ENCODE results near the gene ITPR2.

ITPR2 gene

DNA sequence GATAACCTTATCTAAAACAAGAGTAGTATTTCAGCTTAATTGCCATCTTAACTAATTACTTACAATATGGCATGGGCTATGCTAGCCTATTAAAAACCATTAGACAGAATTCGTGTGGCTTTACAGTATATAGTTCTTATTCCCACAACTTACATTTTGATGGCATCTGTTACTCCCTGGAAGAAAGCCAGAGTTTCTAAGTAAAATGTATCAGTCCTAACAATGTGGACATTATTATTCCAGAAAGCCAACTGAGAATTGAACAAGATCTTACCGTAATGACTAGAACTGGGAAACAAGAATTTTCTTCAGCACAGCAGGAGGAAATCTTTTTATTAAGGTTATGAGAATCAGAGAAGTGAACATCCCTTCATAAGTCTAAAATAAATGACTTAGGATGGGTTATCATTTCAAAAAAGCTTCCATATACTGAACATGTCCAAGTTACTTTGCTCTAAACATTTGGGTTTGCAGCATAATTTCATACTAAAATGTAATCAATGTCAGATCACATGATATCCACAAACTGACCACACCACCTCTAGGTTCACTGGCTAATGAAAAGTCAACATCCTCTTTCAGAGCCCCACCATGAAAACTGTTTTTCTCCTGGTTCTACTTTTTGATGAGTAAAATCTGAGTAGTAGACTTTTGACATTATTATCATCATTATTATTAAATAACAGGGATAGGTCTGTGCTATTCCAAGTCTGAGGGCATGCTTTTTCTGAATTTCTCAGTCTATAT, 457.9 kb downstream of the ITPR2 start:
- DNase-seq, result no peak

DNA sequence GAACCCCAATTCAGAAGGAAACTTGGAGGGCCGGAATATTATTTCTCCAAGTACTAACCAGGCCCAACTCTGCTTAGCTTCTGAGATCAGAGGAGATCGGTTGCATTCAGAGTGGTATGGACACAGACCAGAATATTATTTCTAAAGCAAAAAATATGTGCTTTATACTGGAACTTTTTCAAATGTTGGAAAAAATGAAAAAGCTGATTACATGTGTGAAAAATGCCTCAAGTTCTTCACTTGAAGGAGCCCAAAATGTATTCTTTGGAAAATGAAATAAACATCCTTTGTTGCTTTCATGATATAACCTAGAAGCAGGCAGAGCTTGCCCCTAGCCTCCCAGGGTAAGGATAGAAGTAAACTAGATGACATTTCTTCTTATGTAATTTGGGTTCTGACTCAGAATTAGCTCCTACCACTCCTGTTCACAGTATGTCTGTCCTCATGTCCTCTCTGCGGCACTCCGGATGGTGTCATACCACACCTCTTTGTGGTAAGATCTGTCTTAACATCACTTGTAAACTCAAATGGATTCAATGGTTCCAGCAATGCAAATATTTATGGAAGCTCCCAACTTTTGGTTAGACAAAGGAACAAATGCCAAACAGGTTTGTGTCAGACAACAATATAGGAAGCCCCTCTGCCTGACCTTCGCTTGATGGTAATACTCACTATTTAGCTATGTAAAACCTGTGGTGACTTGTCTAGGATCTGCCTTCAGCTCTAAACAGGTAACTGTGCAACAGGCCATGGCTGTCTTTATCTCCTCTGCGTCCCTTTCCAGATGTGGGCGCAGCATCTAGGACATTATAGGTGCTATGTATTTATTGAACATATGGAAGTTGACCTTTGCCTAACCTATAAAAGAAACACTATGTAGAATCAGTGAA, 459.1 kb downstream of the ITPR2 start:
- no peak for DNase-seq

DNA sequence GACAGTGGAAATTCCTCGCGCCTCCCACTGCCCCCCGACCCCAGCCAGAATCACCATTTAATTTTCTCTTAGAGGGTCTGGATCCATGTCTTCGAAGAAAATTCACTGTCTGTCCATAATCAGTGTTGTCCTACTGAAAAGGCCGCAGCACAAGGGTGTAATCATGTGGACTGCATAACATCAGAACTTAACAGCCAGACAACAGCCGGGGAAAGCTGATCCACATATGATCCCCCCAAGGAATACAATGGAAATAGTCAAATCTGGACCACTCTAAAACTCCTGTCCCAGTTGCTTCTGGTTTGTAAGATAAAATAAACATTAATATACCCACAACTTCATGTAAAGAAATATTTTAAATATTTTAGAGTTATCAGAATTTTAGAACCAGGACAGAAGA, 460.1 kb downstream of the ITPR2 start:
- DNase-seq, result no peak

DNA sequence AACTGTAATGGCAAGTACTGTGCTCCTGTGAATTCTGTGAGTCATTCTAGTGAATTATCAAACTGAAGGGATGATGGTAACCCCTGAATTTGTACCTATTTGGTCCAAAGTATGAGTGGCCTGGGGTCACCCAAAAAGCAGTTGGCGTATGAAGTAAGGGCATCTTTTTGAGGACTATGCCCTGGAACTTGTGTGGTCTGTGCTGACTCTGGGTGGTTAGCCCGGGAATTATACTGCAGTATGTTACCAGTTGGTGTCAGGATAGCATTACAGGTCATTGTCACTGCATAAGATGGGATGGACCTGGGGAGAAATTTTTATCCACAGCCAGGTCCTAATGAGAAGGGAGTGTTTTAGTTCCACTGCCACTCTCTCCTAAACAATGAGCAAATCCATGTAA, 462.9 kb downstream of the ITPR2 start:
- DNase-seq, result no peak

DNA sequence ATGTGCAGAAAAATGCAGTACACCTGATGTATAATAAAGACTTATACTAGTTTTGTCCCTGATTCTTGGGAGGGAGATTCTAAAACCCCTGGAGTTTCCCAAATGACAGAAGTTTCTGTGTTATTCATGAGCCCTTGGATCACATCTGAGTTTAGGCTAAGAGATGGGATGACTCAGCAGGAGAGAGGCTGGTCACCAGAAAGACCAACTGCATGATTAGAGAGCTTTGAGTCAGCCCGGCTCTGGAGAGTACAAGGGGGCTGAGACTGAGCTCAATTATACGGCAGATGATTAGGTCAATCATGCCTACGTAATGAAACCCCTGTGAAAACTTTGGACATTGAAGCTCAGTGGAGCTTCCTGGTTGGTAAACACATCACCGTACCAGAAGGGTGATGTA, 463.4 kb downstream of the ITPR2 start:
- peak; percentile 19 for DNase-seq

DNA sequence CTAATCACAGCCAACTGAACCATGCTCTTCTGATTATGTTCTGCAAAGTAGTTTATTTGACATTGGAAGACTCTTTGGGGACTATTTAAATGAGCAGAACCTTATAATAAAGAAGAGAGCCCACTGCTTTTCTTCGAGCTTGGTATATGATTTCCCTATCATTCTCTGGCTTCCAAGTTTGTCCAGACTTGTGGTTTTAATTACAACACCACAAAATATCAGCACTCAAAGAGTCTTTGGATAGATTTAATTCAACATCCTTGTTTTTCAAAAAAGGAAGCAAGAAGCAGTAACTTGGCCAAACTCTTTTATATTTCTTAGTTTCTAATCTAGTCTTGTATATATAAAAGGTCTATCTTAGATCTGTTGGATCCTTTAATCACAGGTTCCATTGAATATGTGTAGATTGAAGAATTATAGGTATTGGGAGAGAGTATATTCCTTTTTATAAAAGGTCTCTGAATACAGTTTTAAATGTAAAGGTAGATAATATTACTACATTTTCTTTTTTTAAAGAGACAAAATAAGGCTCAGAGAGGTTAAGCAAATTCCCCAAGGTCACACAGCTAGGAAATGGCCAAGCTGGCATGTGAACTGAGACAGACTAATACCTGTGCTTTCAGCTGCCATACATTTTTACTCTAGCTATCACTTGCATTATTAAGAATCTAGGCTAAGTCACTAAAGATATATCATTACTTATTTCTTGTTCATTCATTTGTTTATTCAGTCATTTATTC, 464.8 kb downstream of the ITPR2 start:
- no peak for DNase-seq

DNA sequence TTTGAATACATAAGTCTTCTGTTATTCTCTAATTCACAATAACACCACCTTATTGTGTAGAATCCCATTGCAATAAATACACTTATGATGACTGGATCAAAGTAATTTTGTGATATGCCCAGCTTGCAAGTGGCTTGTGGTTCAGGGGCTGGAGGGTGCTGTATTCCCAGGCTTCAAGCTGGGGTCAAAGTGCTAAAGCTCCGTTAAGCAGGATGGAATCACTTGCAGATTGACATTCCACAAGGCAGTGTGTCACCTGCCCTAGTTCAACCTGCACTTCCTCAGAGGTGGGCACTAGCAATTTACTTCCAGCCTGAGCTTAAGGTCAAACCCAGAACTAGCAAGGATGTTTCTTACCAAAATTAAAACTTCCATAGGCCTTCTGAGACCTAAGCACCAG, 471.0 kb downstream of the ITPR2 start:
- no peak for DNase-seq

DNA sequence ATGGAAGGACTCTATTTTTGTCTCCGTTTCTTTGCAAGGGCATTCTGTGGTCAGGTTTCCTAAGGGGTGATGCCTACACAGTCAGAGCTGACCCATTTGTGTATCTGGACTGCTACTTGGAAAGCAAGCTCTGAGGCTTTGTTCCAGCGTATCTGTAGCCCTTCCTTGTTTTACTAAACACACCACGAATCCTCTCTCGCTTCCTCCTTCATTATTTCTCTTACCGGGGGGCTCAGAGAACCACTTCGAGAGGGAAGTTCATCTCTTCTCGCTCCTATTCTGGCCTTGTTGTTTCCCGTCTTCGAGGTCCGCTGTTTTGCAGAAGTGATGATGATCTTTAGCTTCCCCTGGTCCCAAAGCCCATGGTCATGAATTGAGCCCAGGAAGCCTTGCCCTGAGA, 472.9 kb downstream of the ITPR2 start:
- no peak for DNase-seq

DNA sequence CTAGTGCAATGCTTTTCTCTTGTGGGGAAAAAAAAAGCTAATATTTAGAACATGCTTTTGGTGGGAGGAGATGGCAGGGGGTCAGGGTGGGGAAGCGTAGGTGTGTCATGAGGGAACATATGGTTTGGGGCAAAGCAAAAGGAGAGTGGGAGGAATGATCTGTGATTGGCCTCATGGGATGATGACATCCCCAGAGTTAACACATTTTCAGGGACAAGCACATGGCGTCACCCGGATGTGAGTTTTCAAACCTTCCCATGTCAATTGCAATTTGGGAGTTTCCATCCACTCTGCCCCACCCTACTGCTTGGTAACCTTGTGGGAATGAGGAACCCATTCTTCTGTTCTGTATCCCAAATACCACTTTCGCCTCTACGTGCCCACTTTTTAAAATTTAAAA, 473.4 kb downstream of the ITPR2 start:
- DNase-seq, result no peak

DNA sequence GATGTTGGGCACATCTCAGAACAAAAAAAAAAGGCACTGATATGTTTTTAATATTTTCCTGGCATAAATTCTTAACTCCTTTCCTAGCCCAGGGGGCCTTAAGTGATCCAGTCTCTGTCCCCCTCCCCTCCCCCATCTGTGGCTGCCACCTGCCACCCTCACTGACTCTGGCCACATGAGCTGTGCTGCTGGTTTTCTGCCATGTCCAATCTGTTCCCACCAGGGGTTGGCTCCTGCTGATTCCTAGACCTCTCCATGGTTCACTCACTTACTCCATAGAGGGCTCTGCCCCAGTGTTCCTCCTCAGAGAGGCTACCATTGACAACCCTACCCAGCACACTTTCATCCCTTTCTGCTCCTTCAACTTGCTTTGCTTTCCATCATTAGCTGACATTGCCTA, 474.3 kb downstream of the ITPR2 start:
- DNase-seq, result no peak

DNA sequence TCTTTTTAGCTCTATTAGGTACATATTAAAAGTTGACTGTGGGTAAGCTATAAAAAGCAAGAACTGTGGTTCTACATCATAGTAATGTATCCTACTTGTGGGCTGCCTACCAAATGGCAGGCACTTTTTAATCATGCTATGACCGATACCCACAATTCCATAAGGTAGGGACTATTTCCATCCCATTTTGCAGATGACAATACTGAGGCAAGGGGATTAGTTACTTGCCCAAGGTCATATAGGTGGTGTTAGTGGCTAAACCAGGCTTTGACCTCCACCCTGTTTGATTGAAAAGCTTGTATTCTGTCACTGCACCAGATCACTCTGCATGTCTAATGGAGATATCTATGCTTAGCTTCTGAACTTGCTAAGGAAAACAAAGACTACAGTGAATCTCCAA, 485.7 kb downstream of the ITPR2 start:
- no peak for DNase-seq

DNA sequence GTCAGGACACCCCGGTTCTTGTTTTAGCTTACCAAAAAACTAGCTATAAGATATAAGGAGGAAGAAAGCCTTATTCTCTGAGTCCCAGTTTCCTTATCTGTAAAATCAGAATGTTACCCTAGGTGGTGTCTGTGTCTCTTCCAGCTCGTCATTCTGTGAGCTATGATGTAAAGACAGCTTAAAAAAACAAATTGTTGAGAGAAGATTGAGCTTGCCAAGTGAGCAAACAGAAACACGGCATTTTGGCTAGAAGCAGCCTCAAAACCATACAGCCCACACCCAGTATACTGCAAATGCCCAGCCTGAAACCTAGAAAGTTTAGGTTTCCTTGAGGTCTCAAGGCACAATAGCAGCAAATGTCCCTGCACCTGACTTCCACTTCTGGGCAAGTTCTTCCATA, 486.3 kb downstream of the ITPR2 start:
- no peak for DNase-seq

DNA sequence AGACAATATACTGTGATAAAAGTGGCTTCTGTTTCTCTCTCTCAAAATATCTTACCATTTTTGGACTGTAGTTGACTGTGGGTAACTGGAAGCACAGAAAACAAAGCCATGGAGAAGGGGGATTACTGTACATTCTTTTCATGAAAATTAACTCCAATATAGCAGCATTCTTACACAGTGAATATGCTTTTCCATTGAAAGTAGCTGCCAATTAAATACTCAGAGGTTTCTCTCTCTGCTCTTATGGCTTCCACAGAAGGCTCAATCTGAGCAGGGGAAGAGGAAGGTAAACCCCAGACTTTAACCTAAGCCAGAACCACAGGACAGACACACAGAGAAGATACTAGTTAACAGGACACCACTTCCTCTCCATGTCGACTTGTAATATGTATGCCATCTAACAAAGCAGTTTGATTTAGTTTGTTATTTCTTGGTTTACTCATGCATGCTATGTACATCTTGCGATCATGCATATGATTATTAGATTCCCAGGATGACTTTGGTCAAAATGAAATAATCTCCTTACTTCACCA, 487.5 kb downstream of the ITPR2 start:
- DNase-seq, result no peak

DNA sequence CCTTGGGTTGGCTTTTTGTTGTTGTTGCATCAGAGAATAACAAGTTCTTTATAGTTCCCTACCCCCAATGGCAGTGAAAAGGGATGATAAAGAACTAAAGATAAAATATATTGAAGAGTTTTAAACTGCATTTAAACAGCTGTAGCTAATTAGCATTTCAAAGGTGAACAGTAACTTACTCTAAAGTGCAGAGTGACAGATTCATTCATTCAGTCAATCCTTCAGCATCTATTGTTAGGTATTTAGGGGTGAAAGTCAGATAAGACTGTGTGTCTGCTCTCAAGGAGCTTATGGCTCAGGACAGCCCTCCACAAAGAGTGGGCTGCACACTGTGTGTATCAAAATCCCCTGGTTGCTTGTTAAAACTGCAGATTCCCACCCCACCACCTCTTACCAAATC, 491.5 kb downstream of the ITPR2 start:
- no peak for DNase-seq

DNA sequence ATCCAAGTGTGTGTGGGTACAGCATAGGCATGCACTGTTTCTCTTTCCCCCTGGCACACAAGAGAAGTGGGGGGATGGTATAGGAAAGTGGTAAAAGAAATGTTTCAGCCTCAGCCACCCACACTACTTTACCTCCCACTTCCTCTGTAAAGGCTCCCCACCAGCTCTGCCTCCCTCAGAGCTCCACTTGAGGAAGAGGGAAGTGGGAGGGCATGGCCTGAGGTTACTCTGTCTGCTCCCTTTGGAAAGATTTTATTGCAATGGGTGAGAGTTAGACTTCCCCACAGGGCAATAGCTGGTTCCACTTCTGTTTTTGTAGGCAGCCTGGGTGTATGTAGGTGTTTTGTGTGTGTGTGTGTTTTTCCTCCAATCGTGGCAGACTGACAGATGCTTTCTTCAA, 492.3 kb downstream of the ITPR2 start:
- DNase-seq, result peak; percentile 9

DNA sequence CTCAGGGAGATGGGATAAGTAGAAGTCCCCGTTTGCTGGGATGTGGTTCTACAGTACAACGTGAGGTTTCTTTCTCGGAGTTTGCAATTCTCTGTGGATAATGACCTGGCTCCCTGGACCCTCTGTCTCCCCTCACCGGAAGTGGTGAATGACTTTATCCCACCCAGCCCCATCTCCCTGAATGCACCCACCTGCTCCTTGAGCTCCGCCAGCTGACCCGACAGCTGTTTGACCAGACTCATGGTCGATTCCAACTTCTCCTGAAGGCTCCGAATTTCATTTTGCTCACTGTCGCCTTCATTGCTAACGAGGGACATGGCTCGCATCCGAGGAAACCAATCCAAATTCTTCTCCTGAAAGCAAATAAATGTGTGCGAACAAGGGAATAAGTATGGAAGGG, 493.0 kb downstream of the ITPR2 start:
- no peak for DNase-seq

DNA sequence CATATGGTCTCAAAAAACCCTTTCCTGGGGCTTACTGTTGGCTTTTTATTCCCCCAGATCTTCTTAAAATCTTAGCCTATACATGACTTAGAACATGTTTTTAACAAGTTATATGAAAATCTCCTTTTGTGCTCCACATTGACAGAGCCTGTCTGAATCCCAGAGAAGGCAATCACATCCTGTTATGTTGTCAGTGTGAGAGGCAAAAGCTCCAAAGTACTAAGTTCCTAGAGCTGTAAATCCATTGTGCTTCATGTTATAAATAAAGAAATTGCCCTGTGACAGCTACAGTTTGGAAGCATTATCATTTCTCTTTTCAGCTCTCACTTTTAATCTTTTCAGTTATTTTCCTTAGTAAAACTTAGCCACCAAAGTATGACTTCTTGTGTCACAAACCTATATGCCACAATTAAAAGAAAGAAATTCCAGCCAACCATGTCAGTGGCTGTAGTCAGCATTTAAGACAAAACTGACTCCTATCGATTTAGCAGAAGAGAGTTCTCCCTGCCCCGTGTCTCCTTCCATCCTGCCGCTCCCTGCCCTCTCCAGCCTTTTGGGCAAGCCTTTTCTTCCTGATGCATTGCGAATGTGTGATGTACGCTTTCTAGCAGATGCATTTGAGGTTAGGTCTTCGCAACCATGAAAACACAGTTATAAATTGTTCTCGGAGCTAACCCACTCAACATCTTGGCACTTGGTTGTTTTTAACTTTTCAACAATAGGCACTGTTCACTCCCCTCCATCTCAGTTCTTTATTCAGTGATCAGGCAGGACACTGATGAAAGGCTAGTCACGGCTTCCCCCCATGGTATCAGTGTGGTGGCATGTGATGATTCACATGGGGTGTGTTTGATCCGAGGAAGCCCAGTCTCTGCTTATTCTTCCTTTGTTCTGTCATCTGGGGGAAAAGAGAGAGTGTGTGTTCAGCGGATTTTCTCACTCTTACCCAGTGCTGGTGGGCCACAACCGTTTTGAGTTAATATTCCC, 494.1 kb downstream of the ITPR2 start:
- no peak for DNase-seq

DNA sequence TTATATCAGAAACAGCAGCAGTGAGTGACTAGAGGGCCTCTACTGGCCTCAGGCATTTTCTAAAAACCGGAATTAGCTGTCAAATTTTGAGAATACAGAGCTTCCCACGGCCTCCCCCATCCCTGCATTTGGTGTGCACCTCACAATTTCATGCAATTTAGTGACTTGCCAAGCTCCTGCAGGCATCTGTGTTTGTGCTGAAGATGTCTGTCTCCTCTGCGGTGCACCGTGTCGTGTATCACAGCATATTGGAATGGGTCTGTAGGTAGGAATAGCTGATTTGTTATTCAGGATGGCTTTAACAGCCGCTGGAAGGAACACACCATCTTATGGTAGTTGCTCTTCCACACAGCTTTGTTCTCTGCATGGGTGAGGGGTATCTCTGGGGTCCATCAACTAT, 497.3 kb downstream of the ITPR2 start:
- no peak for DNase-seq

DNA sequence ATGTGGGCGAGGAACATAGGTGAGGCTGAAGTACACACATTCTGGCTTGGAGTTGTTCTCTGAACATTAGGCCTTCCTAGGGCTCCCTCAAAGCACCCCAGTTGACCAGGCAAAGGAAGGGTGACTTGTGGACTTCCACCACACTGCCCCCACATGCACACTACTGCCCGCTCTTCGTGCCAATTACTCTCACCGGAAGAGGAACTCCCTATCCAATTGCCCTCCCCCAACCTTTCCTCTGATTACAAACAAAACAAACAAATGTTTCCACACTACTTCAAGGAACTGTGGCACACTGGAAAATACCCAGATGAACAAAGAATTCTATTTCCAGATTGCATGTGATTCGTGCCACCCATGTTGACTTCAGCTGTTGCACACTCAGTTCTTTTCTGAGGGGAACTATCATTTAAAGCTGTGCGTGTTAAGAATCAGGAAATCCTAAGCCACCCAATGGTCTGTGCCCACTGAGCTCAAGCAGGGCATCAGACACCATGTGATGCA, 498.3 kb downstream of the ITPR2 start:
- no peak for DNase-seq

DNA sequence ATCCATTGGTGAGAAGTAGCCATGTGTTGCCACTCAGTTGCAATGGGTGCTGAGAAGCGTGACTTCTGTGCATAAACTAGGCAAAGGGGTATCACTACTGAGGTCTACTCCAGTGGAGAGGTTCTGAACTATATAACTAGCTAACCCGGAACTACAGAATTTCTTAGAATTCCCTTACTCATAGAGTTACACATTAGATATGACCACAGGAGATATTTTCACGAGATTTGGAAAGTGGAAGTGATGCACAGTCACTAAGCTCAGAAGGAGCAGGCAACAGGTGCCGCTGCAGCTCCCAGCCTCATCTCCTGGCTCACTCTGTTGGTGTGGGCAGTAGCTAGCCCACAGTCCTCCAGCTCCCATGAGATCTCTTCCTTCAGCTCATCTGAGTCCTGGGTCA, 501.0 kb downstream of the ITPR2 start:
- DNase-seq, result peak; percentile 48

DNA sequence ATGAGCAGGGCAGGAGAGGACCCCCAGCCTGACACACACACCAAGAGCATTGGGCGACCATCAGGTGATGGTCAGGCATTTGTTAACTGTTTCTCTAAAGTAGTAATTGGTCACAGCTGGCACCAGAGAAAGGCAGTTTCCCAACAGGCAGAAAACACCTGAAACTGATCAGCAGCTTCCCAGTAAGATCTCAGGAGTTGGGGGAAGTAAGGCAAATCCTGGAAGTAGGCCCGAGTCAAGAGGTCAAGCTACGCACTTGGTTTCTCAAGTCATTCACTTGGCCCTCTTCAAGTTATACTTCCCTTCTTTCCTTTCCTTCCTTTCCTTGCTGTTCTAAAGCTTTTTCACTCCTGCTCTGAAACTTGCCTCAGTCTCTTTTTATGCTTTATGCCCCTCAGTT, 501.9 kb downstream of the ITPR2 start:
- no peak for DNase-seq

Measured in hematopoietic multipotent progenitor cell treated with erythropoietin and hydrocortisone succinate and interleukin-3 and kit ligand, for 6 days (in vitro differentiated cells).